ENCODE results near the gene ABCA12. TPM values are rescaled to one million over a fixed set of nuclear protein-coding genes. Genes with fewer than 3 reads are reported as not detected.

Gene ABCA12
- total and polyA plus RNA-seq, 8 donors, result 0.03 to 0.58 (median 0.15) TPM

- Histone ChIP-seq H3K36me3 (no peaks in the 10 kb centered on the region), H3K9me3 (no peaks in the 10 kb centered on the region), H3K4me1 (no peaks in the 10 kb centered on the region), H3K27me3 (no peaks in the 10 kb centered on the region), H3K4me3 (no peak overlapping the region), H3K27ac (no peak overlapping the region)
- no peak for TF ChIP-seq CTCF (IDR thresholded peaks at IDR 0.05)
- intact Hi-C loops (cut with DNase I), result no loop called here
- DNase-seq (no peak), ATAC-seq (no peak)
These were observed 191.5 kb downstream of the ABCA12 start for GRCh38 chr2:214946949-214947348.

GRCh38 chr2:214934006-214934405, 204.4 kb downstream of the ABCA12 start:
- Histone ChIP-seq H3K27ac (no peak overlapping the region), H3K9me3 (no peaks in the 10 kb centered on the region), H3K27me3 (no peaks in the 10 kb centered on the region), H3K36me3 (no peaks in the 10 kb centered on the region), H3K4me1 (no peaks in the 10 kb centered on the region), H3K4me3 (no peak overlapping the region)
- DNase-seq (no peak), ATAC-seq (no peak)
- intact Hi-C loops (cut with DNase I), result no loop called here
- no peak for TF ChIP-seq CTCF (IDR thresholded peaks at IDR 0.05)

GRCh38 chr2:214904634-214905033, 233.8 kb downstream of the ABCA12 start:
- Histone ChIP-seq H3K27ac (no peak overlapping the region), H3K36me3 (no peaks in the 10 kb centered on the region), H3K4me1 (no peaks in the 10 kb centered on the region), H3K27me3 (no peaks in the 10 kb centered on the region), H3K9me3 (no peaks in the 10 kb centered on the region), H3K4me3 (no peak overlapping the region)
- no peak for ATAC-seq
- intact Hi-C loops (cut with DNase I), result no loop called here
- no peak for DNase-seq
- no peak for TF ChIP-seq CTCF (IDR thresholded peaks at IDR 0.05)

GRCh38 chr2:214904176-214904575, 234.2 kb downstream of the ABCA12 start:
- no peak overlapping the region for H3K4me3 ChIP-seq
- no peak for TF ChIP-seq CTCF (IDR thresholded peaks at IDR 0.05)
- no peak for ATAC-seq

GRCh38 chr2:214902286-214902685, 236.1 kb downstream of the ABCA12 start:
- Histone ChIP-seq H3K9me3 (no peaks in the 10 kb centered on the region), H3K4me1 (no peaks in the 10 kb centered on the region), H3K27me3 (no peaks in the 10 kb centered on the region), H3K27ac (no peak overlapping the region), H3K36me3 (no peaks in the 10 kb centered on the region), H3K4me3 (no peak overlapping the region)
- ATAC-seq (no peak), DNase-seq (no peak)
- no peak for TF ChIP-seq CTCF (IDR thresholded peaks at IDR 0.05)
- intact Hi-C loops (cut with DNase I), result no loop called here

More at GRCh38 chr2:214904176-214904575, 234.2 kb downstream of the ABCA12 start:
- Histone ChIP-seq H3K27ac (no peak overlapping the region), H3K4me1 (no peaks in the 10 kb centered on the region), H3K9me3 (no peaks in the 10 kb centered on the region), H3K27me3 (no peaks in the 10 kb centered on the region), H3K36me3 (no peaks in the 10 kb centered on the region)
- no peak for DNase-seq
- intact Hi-C loops (cut with DNase I), result no loop called here

All from left lung (tissue), 10 donors.